Esophagus squamous epithelium (tissue), 4 donors: ENCODE measurements around the gene TMBIM6.

Experiments used
- POLR2A ChIP-seq, 4 donors: fragments of 450-650 bp; IDR thresholded peaks; one replicate each; pipeline ENCODE4 v1.6.1; 2017; ENCODE audit warnings: antibody characterized with exemption in 4 of 4, mild to moderate bottlenecking in 4 of 4, moderate library complexity in 3 of 4
- TF ChIP-seq, protein P1 (sequence below), 6 experiments: fragments of 450-650 bp in 4 of 6; fragments of 200-600 bp in 2 of 6; sonication (generic) in 2 of 6; IDR thresholded peaks; one replicate each; pipeline ENCODE4 v1.5.1; 2016 to 2019; ENCODE audit warnings: antibody characterized with exemption in 6 of 6, mild to moderate bottlenecking in 4 of 6, moderate library complexity in 4 of 6

DNA sequence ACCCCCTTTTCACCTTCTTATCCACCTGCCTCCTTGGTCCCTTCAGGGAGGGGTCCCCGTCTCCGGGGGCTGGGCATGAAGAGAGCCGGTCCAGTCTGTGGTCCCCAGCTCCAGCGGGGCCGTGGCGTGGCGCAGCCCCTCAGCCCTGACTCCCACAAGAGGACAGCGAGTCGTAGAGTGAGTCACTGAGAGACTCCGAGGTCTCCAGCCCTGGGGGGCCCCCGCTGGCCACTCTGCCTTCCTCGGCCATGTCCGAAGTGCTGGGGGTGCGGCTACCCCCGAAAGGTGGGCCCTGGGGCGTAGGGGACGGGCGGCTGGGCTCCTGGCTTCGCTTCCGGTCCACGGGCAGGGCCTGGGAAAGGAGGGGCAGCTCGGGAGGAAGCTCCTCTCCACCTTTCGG lies 50.3 kb downstream of the TMBIM6 start:
- TF ChIP-seq, protein P1, sequence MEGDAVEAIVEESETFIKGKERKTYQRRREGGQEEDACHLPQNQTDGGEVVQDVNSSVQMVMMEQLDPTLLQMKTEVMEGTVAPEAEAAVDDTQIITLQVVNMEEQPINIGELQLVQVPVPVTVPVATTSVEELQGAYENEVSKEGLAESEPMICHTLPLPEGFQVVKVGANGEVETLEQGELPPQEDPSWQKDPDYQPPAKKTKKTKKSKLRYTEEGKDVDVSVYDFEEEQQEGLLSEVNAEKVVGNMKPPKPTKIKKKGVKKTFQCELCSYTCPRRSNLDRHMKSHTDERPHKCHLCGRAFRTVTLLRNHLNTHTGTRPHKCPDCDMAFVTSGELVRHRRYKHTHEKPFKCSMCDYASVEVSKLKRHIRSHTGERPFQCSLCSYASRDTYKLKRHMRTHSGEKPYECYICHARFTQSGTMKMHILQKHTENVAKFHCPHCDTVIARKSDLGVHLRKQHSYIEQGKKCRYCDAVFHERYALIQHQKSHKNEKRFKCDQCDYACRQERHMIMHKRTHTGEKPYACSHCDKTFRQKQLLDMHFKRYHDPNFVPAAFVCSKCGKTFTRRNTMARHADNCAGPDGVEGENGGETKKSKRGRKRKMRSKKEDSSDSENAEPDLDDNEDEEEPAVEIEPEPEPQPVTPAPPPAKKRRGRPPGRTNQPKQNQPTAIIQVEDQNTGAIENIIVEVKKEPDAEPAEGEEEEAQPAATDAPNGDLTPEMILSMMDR (IDR thresholded peaks at IDR 0.05): no peak
- no peak for TF ChIP-seq POLR2A (IDR thresholded peaks at IDR 0.05)
